Neural cell (in vitro differentiated cells): ENCODE measurements around the gene C16orf96. TPM values are rescaled to one million over a fixed set of nuclear protein-coding genes. Genes with fewer than 3 reads are reported as not detected.

Experiments
- H2AFZ ChIP-seq: fragments of 200-600, 300-800 bp; sonication (generic), shearing (Covaris generic); 2 replicates; pipeline ENCODE4 v1.6.0; 2014; ENCODE audit warnings: low read depth, mild to moderate bottlenecking, antibody characterized with exemption, low read length, moderate library complexity
- H3F3A ChIP-seq: fragments of 200-600 bp; shearing (Covaris generic); 2 replicates; pipeline ENCODE4 v1.6.1; 2016; ENCODE audit warnings: mild to moderate bottlenecking, moderate library complexity, mixed read lengths, antibody characterized with exemption, low read length; ENCODE audit not compliant: insufficient read depth, poor library complexity, severe bottlenecking
- H3K27ac ChIP-seq: fragments of 200-600, 300-800 bp; sonication (generic), shearing (Covaris generic); 2 replicates; pipeline ENCODE4 v1.5.1; 2014; ENCODE audit warnings: mild to moderate bottlenecking, low read length, moderate library complexity
- H3K27me3 ChIP-seq: fragments of 300-800, 200-600 bp; sonication (generic), shearing (Covaris generic); 2 replicates; pipeline ENCODE4 v1.6.0; 2014; ENCODE audit warnings: mild to moderate bottlenecking, low read depth, low read length, moderate library complexity; ENCODE audit not compliant: insufficient read depth
- H3K36me3 ChIP-seq: fragments of 300-800, 200-600 bp; sonication (generic), shearing (Covaris generic); 2 replicates; pipeline ENCODE4 v1.5.1; 2014; ENCODE audit warnings: mild to moderate bottlenecking, antibody characterized with exemption, low read length, moderate library complexity; ENCODE audit not compliant: insufficient read depth
- H3K4me2 ChIP-seq: fragments of 300-800, 200-600 bp; sonication (generic), shearing (Covaris generic); 2 replicates; pipeline ENCODE4 v1.6.0; 2014; ENCODE audit warnings: mild to moderate bottlenecking, low read length
- H3K4me3 ChIP-seq: fragments of 300-800, 200-600 bp; sonication (generic), shearing (Covaris generic); 2 replicates; pipeline ENCODE4 v1.5.1; 2014; ENCODE audit warnings: mild to moderate bottlenecking, low read length, moderate library complexity
- H3K79me2 ChIP-seq: fragments of 200-600 bp; shearing (Covaris generic); replicated peaks from 2 replicates; pipeline ENCODE4 v1.6.0; 2014; ENCODE audit warnings: mild to moderate bottlenecking, low read length, moderate library complexity; ENCODE audit not compliant: insufficient read depth
- H3K9ac ChIP-seq: fragments of 300-800, 200-600 bp; sonication (generic), shearing (Covaris generic); 2 replicates; pipeline ENCODE4 v1.6.1; 2016; ENCODE audit warnings: mild to moderate bottlenecking, low read length, mixed read lengths
- H3K9me2 ChIP-seq: fragments of 200-600 bp; shearing (Covaris generic); 2 replicates; pipeline ENCODE4 v1.6.1; 2016; ENCODE audit warnings: mild to moderate bottlenecking, low read length, mixed read lengths; ENCODE audit not compliant: insufficient read depth
- H3K9me3 ChIP-seq: fragments of 200-600, 300-800 bp; sonication (generic), shearing (Covaris generic); 2 replicates; pipeline ENCODE4 v1.6.1; 2016; ENCODE audit warnings: mild to moderate bottlenecking, mixed run types, low read length, moderate library complexity, mixed read lengths
- H4K20me1 ChIP-seq: fragments of 200-600 bp; shearing (Covaris generic); 2 replicates; pipeline ENCODE4 v1.6.1; 2016; ENCODE audit warnings: mild to moderate bottlenecking, mixed run types; ENCODE audit not compliant: insufficient read depth
- EP300 ChIP-seq: fragments of 450-650 bp; conservative IDR thresholded peaks from 2 replicates; pipeline ENCODE4 v1.6.1; 2014; ENCODE audit warnings: antibody characterized with exemption, mild to moderate bottlenecking, moderate library complexity; ENCODE audit not compliant: poor library complexity, severe bottlenecking
- EZH2 ChIP-seq: fragments of 200-600, 300-800 bp; shearing (Covaris generic), sonication (generic); IDR thresholded peaks from 2 replicates; pipeline ENCODE4 v1.6.1; 2014; ENCODE audit warnings: antibody characterized with exemption, low read length, borderline replicate concordance, mild to moderate bottlenecking; ENCODE audit not compliant: insufficient read depth, poor library complexity, severe bottlenecking
- MXI1 ChIP-seq: fragments of 450-650 bp; conservative IDR thresholded peaks from 2 replicates; pipeline ENCODE4 v1.6.1; 2014; ENCODE audit warnings: antibody characterized with exemption, mild to moderate bottlenecking; ENCODE audit not compliant: poor library complexity, severe bottlenecking
- POLR2AphosphoS5 ChIP-seq: IDR thresholded peaks from 2 replicates; pipeline ENCODE4 v1.6.1; 2012
- RAD21 ChIP-seq: fragments of 450-650 bp; conservative IDR thresholded peaks from 2 replicates; pipeline ENCODE4 v1.6.1; 2014; ENCODE audit warnings: antibody characterized with exemption, mild to moderate bottlenecking, moderate library complexity
- SMC3 ChIP-seq: fragments of 450-650 bp; conservative IDR thresholded peaks from 2 replicates; pipeline ENCODE4 v1.6.1; 2014; ENCODE audit warnings: antibody characterized with exemption, mild to moderate bottlenecking, moderate library complexity; ENCODE audit not compliant: poor library complexity
- TAF1 ChIP-seq: IDR thresholded peaks from 2 replicates; pipeline ENCODE4 v1.6.1; 2012; ENCODE audit warnings: low read depth
- polyA plus RNA-seq: library from polyadenylated mRNA; depleted of rRNA; stranded (reverse); fragments of >200 nt; gene quantifications from 2 replicates; pipeline ENCODE4 v1.2.3, GENCODE V29; 2014
- TF ChIP-seq, protein P1 (sequence below): fragments of 450-650 bp; IDR thresholded peaks from 2 replicates; pipeline ENCODE4 v1.5.1; 2014; ENCODE audit warnings: antibody characterized with exemption, mild to moderate bottlenecking, moderate library complexity; ENCODE audit not compliant: poor library complexity, severe bottlenecking
- TF ChIP-seq, protein P2 (sequence below): IDR thresholded peaks from 2 replicates; pipeline ENCODE4 v1.6.1; 2012; ENCODE audit warnings: borderline replicate concordance

Gene C16orf96
- polyA plus RNA-seq, 1 donor from 2014 or later, result 0.21 TPM

DNA sequence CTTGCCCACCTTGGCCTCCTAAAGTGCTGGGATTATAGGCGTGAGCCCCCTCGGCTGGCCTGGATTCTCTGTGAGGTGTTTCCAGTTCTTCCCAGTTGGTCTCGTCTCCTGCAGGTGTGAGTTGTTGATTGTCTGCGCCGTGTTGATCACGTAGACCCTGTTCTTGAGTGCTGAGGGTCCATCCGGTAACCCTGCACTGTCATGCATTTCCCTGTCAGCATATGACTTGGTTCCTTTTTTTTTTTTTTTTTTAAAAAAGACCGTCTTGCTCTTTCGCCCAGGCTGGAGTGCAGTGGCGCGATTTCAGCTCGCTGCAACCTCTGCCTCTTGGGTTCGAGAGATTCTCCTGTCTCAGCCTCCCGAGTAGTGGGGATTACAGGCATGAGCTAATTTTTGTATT, 85.8 kb downstream of the C16orf96 start:
- peaks cover 48% of the 10 kb centered on the region for H3K79me2 ChIP-seq
- H2AFZ ChIP-seq, result no peak overlapping the region
- H3K4me3 ChIP-seq, result no peak overlapping the region
- H3F3A ChIP-seq, result no peaks in the 10 kb centered on the region
- no peaks in the 10 kb centered on the region for H3K9me2 ChIP-seq
- H3K27ac ChIP-seq, result no peak overlapping the region
- no peaks in the 10 kb centered on the region for H3K9me3 ChIP-seq
- TF ChIP-seq SMC3 (no peak), EZH2 (no peak), EP300 (no peak)
- TF ChIP-seq, protein P1, sequence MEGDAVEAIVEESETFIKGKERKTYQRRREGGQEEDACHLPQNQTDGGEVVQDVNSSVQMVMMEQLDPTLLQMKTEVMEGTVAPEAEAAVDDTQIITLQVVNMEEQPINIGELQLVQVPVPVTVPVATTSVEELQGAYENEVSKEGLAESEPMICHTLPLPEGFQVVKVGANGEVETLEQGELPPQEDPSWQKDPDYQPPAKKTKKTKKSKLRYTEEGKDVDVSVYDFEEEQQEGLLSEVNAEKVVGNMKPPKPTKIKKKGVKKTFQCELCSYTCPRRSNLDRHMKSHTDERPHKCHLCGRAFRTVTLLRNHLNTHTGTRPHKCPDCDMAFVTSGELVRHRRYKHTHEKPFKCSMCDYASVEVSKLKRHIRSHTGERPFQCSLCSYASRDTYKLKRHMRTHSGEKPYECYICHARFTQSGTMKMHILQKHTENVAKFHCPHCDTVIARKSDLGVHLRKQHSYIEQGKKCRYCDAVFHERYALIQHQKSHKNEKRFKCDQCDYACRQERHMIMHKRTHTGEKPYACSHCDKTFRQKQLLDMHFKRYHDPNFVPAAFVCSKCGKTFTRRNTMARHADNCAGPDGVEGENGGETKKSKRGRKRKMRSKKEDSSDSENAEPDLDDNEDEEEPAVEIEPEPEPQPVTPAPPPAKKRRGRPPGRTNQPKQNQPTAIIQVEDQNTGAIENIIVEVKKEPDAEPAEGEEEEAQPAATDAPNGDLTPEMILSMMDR, result no peak
- H3K4me2 ChIP-seq, result no peak overlapping the region
- no peaks in the 10 kb centered on the region for H4K20me1 ChIP-seq
- peaks cover 2% of the 10 kb centered on the region for H3K36me3 ChIP-seq
- no peak overlapping the region for H3K9ac ChIP-seq
- H3K27me3 ChIP-seq, result no peaks in the 10 kb centered on the region

DNA sequence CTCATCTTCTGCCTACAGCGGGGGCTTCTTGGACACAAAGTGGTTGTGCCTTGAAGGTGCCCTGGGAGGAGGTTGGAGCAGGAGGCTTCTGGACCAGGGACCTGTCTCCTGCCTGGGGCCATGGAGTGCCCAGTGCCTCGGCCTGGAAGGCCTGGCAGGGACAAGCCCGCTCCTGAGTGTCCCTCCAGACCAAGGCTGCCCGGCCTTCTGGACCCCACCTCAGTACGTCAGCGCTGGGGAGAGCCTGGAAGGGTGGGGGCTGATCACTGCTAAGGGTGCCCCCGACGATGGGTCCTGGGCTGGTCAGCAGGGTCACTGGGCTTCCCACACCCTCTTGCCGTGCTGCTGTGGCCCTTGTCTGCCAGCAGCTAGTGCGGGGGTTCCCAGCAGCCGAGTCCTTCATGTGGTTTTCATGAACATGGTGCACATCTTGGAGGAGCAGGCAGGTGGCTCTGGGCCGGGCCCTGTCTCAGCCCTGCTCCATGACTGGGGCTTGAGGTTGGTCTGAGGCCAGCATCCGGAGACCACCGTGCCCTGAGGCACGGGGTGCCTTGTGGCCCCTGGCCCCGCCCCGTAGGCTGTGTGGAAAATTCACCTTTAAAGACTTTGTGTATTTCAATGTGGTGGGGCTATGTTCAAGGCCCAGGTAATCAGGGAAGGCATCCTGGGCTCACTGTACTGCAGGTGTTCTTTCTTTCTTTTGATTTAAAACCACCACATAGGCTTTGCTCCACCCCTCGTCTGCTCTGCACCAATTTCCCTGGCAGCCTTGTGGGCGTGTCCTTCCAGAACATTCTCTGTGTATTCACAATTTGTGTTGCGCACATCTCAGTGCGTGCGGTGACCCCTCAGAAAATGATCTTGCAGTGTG, 90.9 kb downstream of the C16orf96 start:
- Histone ChIP-seq H3K27ac (no peak overlapping the region), H3F3A (no peaks in the 10 kb centered on the region), H3K4me3 (no peak overlapping the region), H3K4me2 (no peak overlapping the region), H4K20me1 (no peaks in the 10 kb centered on the region), H3K36me3 (peaks cover 11% of the 10 kb centered on the region), H3K79me2 (peaks cover 26% of the 10 kb centered on the region), H3K9me3 (no peaks in the 10 kb centered on the region), H3K9me2 (no peaks in the 10 kb centered on the region), H3K27me3 (no peaks in the 10 kb centered on the region), H2AFZ (no peak overlapping the region), H3K9ac (no peak overlapping the region)
- TF ChIP-seq EP300 (no peak), MXI1 (no peak), POLR2AphosphoS5 (no peak), RAD21 (no peak), SMC3 (no peak), TAF1 (no peak), EZH2 (no peak)
- TF ChIP-seq, protein P2, sequence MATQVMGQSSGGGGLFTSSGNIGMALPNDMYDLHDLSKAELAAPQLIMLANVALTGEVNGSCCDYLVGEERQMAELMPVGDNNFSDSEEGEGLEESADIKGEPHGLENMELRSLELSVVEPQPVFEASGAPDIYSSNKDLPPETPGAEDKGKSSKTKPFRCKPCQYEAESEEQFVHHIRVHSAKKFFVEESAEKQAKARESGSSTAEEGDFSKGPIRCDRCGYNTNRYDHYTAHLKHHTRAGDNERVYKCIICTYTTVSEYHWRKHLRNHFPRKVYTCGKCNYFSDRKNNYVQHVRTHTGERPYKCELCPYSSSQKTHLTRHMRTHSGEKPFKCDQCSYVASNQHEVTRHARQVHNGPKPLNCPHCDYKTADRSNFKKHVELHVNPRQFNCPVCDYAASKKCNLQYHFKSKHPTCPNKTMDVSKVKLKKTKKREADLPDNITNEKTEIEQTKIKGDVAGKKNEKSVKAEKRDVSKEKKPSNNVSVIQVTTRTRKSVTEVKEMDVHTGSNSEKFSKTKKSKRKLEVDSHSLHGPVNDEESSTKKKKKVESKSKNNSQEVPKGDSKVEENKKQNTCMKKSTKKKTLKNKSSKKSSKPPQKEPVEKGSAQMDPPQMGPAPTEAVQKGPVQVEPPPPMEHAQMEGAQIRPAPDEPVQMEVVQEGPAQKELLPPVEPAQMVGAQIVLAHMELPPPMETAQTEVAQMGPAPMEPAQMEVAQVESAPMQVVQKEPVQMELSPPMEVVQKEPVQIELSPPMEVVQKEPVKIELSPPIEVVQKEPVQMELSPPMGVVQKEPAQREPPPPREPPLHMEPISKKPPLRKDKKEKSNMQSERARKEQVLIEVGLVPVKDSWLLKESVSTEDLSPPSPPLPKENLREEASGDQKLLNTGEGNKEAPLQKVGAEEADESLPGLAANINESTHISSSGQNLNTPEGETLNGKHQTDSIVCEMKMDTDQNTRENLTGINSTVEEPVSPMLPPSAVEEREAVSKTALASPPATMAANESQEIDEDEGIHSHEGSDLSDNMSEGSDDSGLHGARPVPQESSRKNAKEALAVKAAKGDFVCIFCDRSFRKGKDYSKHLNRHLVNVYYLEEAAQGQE, result no peak
- TF ChIP-seq, protein P1, result no peak
